HepG2 (cell line): ENCODE data around the gene PCDHGA2. TPM values are rescaled to one million over a fixed set of nuclear protein-coding genes. Genes with fewer than 3 reads are reported as not detected.
A peak's percentile ranks its signal among the peaks of the same experiment; 100 is the strongest.

ENCODE experiments used
- CENPX ChIP-seq: sonication (generic); formaldehyde crosslinking; IDR thresholded peaks from 2 replicates; pipeline ENCODE4 v1.9.0; 2021; ENCODE audit warnings: mild to moderate bottlenecking, missing genetic modification reagents, moderate library complexity
- EEA1 ChIP-seq: sonication (generic); formaldehyde crosslinking; IDR thresholded peaks from 2 replicates; pipeline ENCODE4 v1.5.1; 2020; ENCODE audit warnings: mild to moderate bottlenecking, missing genetic modification reagents, borderline replicate concordance
- ESRRA ChIP-seq: sonication (generic); formaldehyde crosslinking; IDR thresholded peaks from 2 replicates; pipeline ENCODE4 v1.5.1; 2020; ENCODE audit warnings: mild to moderate bottlenecking, low read depth, missing genetic modification reagents
- HBP1 ChIP-seq: IDR thresholded peaks from 2 replicates; pipeline ENCODE4 v1.6.1; 2016; ENCODE audit warnings: low read depth, control low read depth
- KLF12 ChIP-seq: sonication (generic); formaldehyde crosslinking; IDR thresholded peaks from 2 replicates; pipeline ENCODE4 v1.4.0; 2020; ENCODE audit warnings: missing genetic modification reagents, borderline replicate concordance
- PREB ChIP-seq: sonication (generic); formaldehyde crosslinking; IDR thresholded peaks from 2 replicates; pipeline ENCODE4 v1.4.0; 2020; ENCODE audit warnings: missing genetic modification reagents
- REST ChIP-seq, 2 experiments: IDR thresholded peaks; 2 replicates each; pipeline ENCODE4 v1.6.1; 2011 to 2012; ENCODE audit warnings: low read length in 2 of 2, borderline replicate concordance in 1 of 2, low read depth in 1 of 2, mild to moderate bottlenecking in 1 of 2, moderate library complexity in 1 of 2
- RNF2 ChIP-seq: fragments of 450-650 bp; conservative IDR thresholded peaks from 2 replicates; pipeline ENCODE4 v1.6.1; 2016; ENCODE audit warnings: low read depth
- SAP130 ChIP-seq: IDR thresholded peaks from 2 replicates; pipeline ENCODE4 v1.6.1; 2016; ENCODE audit warnings: low read depth
- SP2 ChIP-seq: sonication (generic); formaldehyde crosslinking; IDR thresholded peaks from 2 replicates; pipeline ENCODE4 v1.5.1; 2020; ENCODE audit warnings: mild to moderate bottlenecking, missing genetic modification reagents
- TFE3 ChIP-seq: IDR thresholded peaks from 2 replicates; pipeline ENCODE4 v1.6.1; 2016
- ZNF235 ChIP-seq: sonication (generic); formaldehyde crosslinking; IDR thresholded peaks from 2 replicates; pipeline ENCODE4 v1.8.1; 2023; ENCODE audit warnings: mild to moderate bottlenecking, missing genetic modification reagents, borderline replicate concordance
- ZNF264 ChIP-seq: sonication (generic); formaldehyde crosslinking; IDR thresholded peaks from 2 replicates; pipeline ENCODE4 v1.4.0; 2020; ENCODE audit warnings: missing genetic modification reagents
- ZNF501 ChIP-seq: sonication (generic); formaldehyde crosslinking; IDR thresholded peaks from 2 replicates; pipeline ENCODE4 v1.5.1; 2020; ENCODE audit warnings: mild to moderate bottlenecking, moderate library complexity, missing genetic modification reagents
- ZNF503 ChIP-seq: sonication (generic); formaldehyde crosslinking; IDR thresholded peaks from 2 replicates; pipeline ENCODE4 v1.4.0; 2020; ENCODE audit warnings: missing genetic modification reagents
- ZNF570 ChIP-seq: sonication (generic); formaldehyde crosslinking; IDR thresholded peaks from 2 replicates; pipeline ENCODE4 v1.4.0; 2020; ENCODE audit warnings: mild to moderate bottlenecking, missing genetic modification reagents, borderline replicate concordance
- ZNF660 ChIP-seq: sonication (generic); formaldehyde crosslinking; IDR thresholded peaks from 2 replicates; pipeline ENCODE4 v1.5.1; 2020; ENCODE audit warnings: mild to moderate bottlenecking, low read depth, missing genetic modification reagents, borderline replicate concordance
- ZNF724P ChIP-seq: sonication (generic); formaldehyde crosslinking; IDR thresholded peaks from 2 replicates; pipeline ENCODE4 v1.8.0; 2022; ENCODE audit warnings: missing genetic modification reagents, borderline replicate concordance
- polyA plus RNA-seq, 8 experiments: library from polyadenylated mRNA; depleted of rRNA in 3 of 8; stranded (reverse) in 7 of 8; unstranded in 1 of 8; fragments of >200 nt; fragmentation: Illumina TruSeq in 4 of 8; extraction: Trizol in 4 of 8; gene quantifications; 2 replicates each; pipeline versions ENCODE4 v1.2.1 to v1.2.3, GENCODE V29; 2011 to 2016; ENCODE audit warnings: low read depth in 4 of 8, missing spikeins in 1 of 8, mixed read lengths in 1 of 8; ENCODE audit not compliant: insufficient read depth in 1 of 8
- total RNA-seq, 5 experiments: library from RNA; depleted of rRNA; stranded (reverse); fragments of >200 nt; fragmentation: Illumina TruSeq; extraction: Trizol; gene quantifications; 2 replicates each; pipeline ENCODE4 v1.2.3, GENCODE V29; 2016; ENCODE audit warnings: low read depth in 1 of 5

PCDHGA2 gene
- total and polyA plus RNA-seq, 2 of the 13 experiments (the other 11 are each of a cell fraction or from before 2014, with no cell fraction given): 0.04 to 0.11 TPM

GRCh38 chr5:141320225-141321169, 18.1 kb upstream of the PCDHGA2 start, which contains the start of gene TAF7 (continued):
- peak; percentile 75; the same call in 1 of the 2 replicates for TF ChIP-seq ESRRA (CRISPR knock-in tag)
- TF ChIP-seq CENPX: no peak
- peak; percentile 26; the same call in 1 of the 2 replicates for TF ChIP-seq ZNF503 (CRISPR knock-in tag)
- TF ChIP-seq ZNF501 (CRISPR knock-in tag): peak; percentile 98
- TF ChIP-seq HBP1: no peak
- TF ChIP-seq EEA1 (CRISPR knock-in tag): 0 out of 2 replicates have a peak, but pooled peaks have one; percentile 93
- TF ChIP-seq ZNF660 (CRISPR knock-in tag): no peak
- no peak for TF ChIP-seq PREB (CRISPR knock-in tag)
- TF ChIP-seq ZNF570: 0 out of 2 replicates have a peak, but pooled peaks have one; percentile 56
- peak; percentile 87 for TF ChIP-seq SP2
- TF ChIP-seq ZNF264 (CRISPR knock-in tag): no peak
- TF ChIP-seq SAP130: peak; percentile 85
- TF ChIP-seq RNF2: peak; percentile 61; the same call in 1 of the 2 replicates
- TF ChIP-seq ZNF724P (CRISPR knock-in tag): peak; percentile 59; the same call in 1 of the 2 replicates
- TF ChIP-seq KLF12: peak; percentile 67; the same call in 1 of the 2 replicates
- no peak for TF ChIP-seq TFE3 (CRISPR knock-in tag)
- no peak for TF ChIP-seq ZNF235 (CRISPR knock-in tag)
- TF ChIP-seq REST (IDR thresholded peaks at IDR 0.05; ENCODE audit: borderline replicate concordance in 1 of 2, low read depth in 1 of 2, low read length in 2 of 2): 0 out of 4 replicates have a peak, but pooled peaks of 1 of the 2 experiments have one; percentile 8
